Thoracic aorta (tissue), 2 donors: ENCODE measurements around the gene KCNE1. TPM values are rescaled to one million over a fixed set of nuclear protein-coding genes. Genes with fewer than 3 reads are reported as not detected.

Source experiments
- ATAC-seq: fragments of 150-250 bp; one replicate; pipeline ENCODE4 v1.8.0; 2017; ENCODE audit warnings: low read depth; ENCODE audit not compliant: insufficient number of reproducible peaks, low FRiP score
- DNase-seq: peaks from one replicate; pipeline ENCODE4 v3.0.0-alpha.2; 2020; ENCODE audit warnings: low spot score
- H3K27ac ChIP-seq, 2 donors: fragments of 200-600 bp; sonication (generic); 1 replicate in 1 of 2; 2 replicates in 1 of 2; pipeline ENCODE4 v1.5.1; 2016; ENCODE audit warnings: mild to moderate bottlenecking in 2 of 2, moderate library complexity in 2 of 2
- H3K27me3 ChIP-seq: fragments of 200-600 bp; sonication (generic); replicated peaks from 2 replicates; pipeline ENCODE4 v1.6.0; 2016; ENCODE audit warnings: mild to moderate bottlenecking; ENCODE audit not compliant: insufficient read depth
- H3K36me3 ChIP-seq: fragments of 200-600 bp; sonication (generic); one replicate; pipeline ENCODE4 v1.5.1; 2016
- H3K4me1 ChIP-seq, 2 donors: fragments of 200-600 bp; sonication (generic); 1 replicate in 1 of 2; 2 replicates in 1 of 2; pipeline versions ENCODE4 v1.5.1 to v1.6.0; 2016; ENCODE audit warnings: low read depth in 2 of 2, mild to moderate bottlenecking in 1 of 2; ENCODE audit not compliant: control insufficient read depth in 1 of 2
- H3K4me3 ChIP-seq: fragments of 200-600 bp; sonication (generic); 2 replicates; pipeline ENCODE4 v1.5.1; 2016; ENCODE audit warnings: mild to moderate bottlenecking
- H3K9me3 ChIP-seq: fragments of 200-600 bp; sonication (generic); 2 replicates; pipeline ENCODE4 v1.5.1; 2016
- total RNA-seq, 2 donors: library from RNA; depleted of rRNA; stranded (reverse); fragments of >200 nt; gene quantifications; one replicate each; pipeline versions ENCODE4 v1.1.0 to v1.2.3, GENCODE V29; 2016
- TF ChIP-seq, protein P1 (sequence below): fragments of 200-600 bp; sonication (generic); IDR thresholded peaks from one replicate; pipeline ENCODE4 v1.5.1; 2019; ENCODE audit warnings: antibody characterized with exemption

KCNE1 gene
- total RNA-seq, 2 donors from 2014 or later: 10.8 TPM

DNA sequence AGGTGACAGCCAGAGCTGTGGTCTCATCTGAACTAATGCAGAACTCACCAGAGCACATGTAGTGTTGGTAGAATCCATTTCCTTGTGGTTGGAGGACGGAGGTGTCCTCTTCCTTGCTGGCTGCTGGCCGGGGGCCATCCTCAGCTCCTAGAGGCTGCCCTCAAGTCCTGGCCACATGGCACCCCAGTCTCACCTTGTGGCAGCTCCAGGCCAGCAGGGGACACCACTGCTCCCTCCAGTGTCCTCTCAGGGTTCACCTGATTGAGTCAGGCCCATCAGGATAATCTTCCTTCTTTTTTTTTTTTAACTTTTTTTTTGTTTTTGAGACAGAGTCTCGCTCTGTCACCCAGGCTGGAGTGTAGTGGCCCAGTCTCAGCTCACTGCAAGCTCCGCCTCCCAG is 2.9 kb downstream of the KCNE1 start:
- Histone ChIP-seq H3K27me3 (no peaks in the 10 kb centered on the region), H3K4me3 (no peak overlapping the region), H3K27ac (no peak overlapping the region), H3K9me3 (no peaks in the 10 kb centered on the region), H3K4me1 (no peaks in the 10 kb centered on the region), H3K36me3 (no peaks in the 10 kb centered on the region)
- DNase-seq: no peak
- no peak for ATAC-seq
- TF ChIP-seq, protein P1, sequence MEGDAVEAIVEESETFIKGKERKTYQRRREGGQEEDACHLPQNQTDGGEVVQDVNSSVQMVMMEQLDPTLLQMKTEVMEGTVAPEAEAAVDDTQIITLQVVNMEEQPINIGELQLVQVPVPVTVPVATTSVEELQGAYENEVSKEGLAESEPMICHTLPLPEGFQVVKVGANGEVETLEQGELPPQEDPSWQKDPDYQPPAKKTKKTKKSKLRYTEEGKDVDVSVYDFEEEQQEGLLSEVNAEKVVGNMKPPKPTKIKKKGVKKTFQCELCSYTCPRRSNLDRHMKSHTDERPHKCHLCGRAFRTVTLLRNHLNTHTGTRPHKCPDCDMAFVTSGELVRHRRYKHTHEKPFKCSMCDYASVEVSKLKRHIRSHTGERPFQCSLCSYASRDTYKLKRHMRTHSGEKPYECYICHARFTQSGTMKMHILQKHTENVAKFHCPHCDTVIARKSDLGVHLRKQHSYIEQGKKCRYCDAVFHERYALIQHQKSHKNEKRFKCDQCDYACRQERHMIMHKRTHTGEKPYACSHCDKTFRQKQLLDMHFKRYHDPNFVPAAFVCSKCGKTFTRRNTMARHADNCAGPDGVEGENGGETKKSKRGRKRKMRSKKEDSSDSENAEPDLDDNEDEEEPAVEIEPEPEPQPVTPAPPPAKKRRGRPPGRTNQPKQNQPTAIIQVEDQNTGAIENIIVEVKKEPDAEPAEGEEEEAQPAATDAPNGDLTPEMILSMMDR: no peak

DNA sequence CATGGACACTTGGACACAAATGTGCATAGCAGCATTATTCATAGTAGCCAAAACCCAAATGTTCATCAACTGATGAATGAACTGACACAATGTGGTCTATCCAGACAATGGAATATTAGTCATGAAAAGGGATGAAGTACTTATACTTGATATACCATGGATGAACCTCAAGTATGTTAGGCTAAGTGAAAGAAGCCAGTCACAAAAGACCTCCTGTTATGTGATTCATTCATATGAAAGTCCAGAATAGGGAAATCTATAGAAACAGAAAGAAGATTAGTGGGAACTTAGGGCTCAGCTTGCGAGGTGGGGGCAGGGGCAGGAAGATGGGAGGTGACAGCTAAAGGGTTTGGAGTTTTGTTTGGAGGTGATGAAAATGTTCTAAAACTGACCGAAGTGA is 7.4 kb downstream of the KCNE1 start:
- DNase-seq: no peak
- H3K4me3 ChIP-seq: no peak overlapping the region
- no peaks in the 10 kb centered on the region for H3K4me1 ChIP-seq
- TF ChIP-seq, protein P1: no peak
- no peaks in the 10 kb centered on the region for H3K27me3 ChIP-seq
- no peaks in the 10 kb centered on the region for H3K9me3 ChIP-seq
- H3K27ac ChIP-seq: no peak overlapping the region
- H3K36me3 ChIP-seq: no peaks in the 10 kb centered on the region
- ATAC-seq: no peak

DNA sequence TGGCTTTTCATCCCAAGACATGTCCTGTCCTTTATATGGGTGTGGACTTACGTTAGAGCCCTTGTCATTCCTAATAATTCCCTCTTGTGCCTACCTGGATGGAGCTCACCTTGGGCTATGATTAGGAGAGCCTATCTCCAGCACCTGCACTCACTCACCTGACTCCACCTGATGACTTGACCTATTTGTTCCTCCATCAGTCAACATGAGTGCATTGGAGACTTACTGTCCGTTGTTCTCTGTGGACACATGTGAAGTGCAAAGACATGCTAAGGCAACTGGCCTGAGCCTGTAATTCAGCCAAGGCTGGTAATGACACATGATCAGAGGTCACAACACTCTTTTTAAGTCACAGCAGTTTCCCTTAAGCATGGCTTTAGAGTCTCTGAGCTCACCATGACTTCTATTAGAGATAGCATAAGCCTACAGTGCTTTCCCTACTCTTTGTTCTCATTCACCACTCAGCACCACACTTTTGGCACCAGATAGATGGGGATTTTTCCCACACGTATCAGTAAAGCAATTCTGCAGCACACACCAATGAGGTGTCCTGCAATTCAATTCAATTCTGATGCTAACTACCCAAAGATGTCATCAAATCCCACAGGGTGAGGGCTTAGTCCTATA is 9.4 kb downstream of the KCNE1 start:
- TF ChIP-seq, protein P1: no peak
- DNase-seq (no peak), ATAC-seq (no peak)
- Histone ChIP-seq H3K27me3 (no peaks in the 10 kb centered on the region), H3K4me1 (no peaks in the 10 kb centered on the region), H3K4me3 (no peak overlapping the region), H3K27ac (no peak overlapping the region), H3K36me3 (no peaks in the 10 kb centered on the region), H3K9me3 (peaks cover 10% of the 10 kb centered on the region)

DNA sequence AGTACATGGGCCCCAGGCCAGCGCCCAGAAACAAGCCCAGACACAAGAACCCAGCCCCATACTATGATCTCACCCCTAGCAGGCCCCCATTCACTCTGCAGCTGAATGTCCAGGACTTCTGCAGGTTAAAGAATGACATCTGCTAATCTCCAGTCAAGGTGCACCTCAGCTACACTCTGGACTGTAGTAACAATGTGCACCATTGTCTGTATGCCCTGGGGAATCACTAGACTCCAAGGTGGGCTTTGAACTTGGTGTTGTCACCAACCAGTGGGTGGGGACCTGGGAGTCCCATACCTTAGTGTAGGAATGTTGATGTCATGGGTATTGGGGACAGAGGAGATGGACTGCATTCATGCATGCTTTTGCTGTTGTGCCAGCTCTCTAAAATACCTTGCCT is 10.3 kb downstream of the KCNE1 start:
- peaks cover 19% of the 10 kb centered on the region for H3K9me3 ChIP-seq
- H3K36me3 ChIP-seq: no peaks in the 10 kb centered on the region
- H3K27ac ChIP-seq: no peak overlapping the region
- TF ChIP-seq, protein P1: no peak
- no peaks in the 10 kb centered on the region for H3K4me1 ChIP-seq
- no peak overlapping the region for H3K4me3 ChIP-seq
- ATAC-seq (no peak), DNase-seq (no peak)
- H3K27me3 ChIP-seq: no peaks in the 10 kb centered on the region

DNA sequence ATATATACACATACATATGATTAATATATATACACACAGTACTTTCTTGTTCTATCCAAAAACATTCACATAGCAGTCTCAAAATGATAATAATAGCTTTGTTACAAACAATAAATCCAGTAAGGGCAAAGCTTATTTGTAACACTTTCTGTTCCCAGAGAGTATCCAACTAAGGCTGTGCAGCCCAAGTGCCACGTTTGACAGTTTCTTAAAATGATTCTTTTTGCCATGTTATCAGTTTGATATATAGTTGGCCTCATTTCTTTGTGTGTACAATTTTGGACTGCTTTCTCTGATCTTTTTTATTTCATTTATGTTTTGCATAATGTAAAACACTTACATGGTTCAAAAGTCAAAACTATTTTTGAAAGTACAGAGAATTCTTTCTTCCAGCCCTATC is 11.8 kb downstream of the KCNE1 start:
- Histone ChIP-seq H3K27me3 (no peaks in the 10 kb centered on the region), H3K9me3 (peaks cover 24% of the 10 kb centered on the region), H3K4me3 (no peak overlapping the region), H3K4me1 (no peaks in the 10 kb centered on the region), H3K27ac (no peak overlapping the region), H3K36me3 (no peaks in the 10 kb centered on the region)
- TF ChIP-seq, protein P1: no peak
- ATAC-seq (no peak), DNase-seq (no peak)
